HepG2 (cell line): ENCODE measurements around the gene NSUN6.

Experiments
- ADNP ChIP-seq: sonication (generic); formaldehyde crosslinking; IDR thresholded peaks from 2 replicates; pipeline ENCODE4 v1.4.0; 2020; ENCODE audit warnings: missing genetic modification reagents
- ARID2 ChIP-seq: sonication (generic); formaldehyde crosslinking; IDR thresholded peaks from 2 replicates; pipeline ENCODE4 v1.8.1; 2022; ENCODE audit warnings: mild to moderate bottlenecking, missing genetic modification reagents, borderline replicate concordance
- CREM ChIP-seq, 2 experiments: sonication (generic) in 1 of 2; formaldehyde crosslinking in 1 of 2; IDR thresholded peaks; 2 replicates each; pipeline versions ENCODE4 v1.4.0 to v1.6.1; 2016 to 2020; ENCODE audit warnings: antibody characterized with exemption in 1 of 2, mild to moderate bottlenecking in 1 of 2, missing genetic modification reagents in 1 of 2
- DPF2 ChIP-seq: sonication (generic); formaldehyde crosslinking; IDR thresholded peaks from 2 replicates; pipeline ENCODE4 v1.4.0; 2020; ENCODE audit warnings: mild to moderate bottlenecking, low read depth, missing genetic modification reagents, borderline replicate concordance
- EZH2 ChIP-seq: conservative IDR thresholded peaks from 2 replicates; pipeline ENCODE4 v1.6.1; 2012; ENCODE audit warnings: mild to moderate bottlenecking, low read depth, low read length, moderate library complexity
- KDM1A ChIP-seq: IDR thresholded peaks from 2 replicates; pipeline ENCODE4 v1.6.1; 2016; ENCODE audit warnings: missing compliant biosample characterization
- KDM5A ChIP-seq: fragments of 200-600 bp; sonication (generic); IDR thresholded peaks from 2 replicates; pipeline ENCODE4 v1.7.0; 2018; ENCODE audit warnings: antibody characterized with exemption, mild to moderate bottlenecking, low read length, borderline replicate concordance
- ZFY ChIP-seq: sonication (generic); formaldehyde crosslinking; IDR thresholded peaks from 2 replicates; pipeline ENCODE4 v1.4.0; 2020; ENCODE audit warnings: missing genetic modification reagents
- ZNF530 ChIP-seq: sonication (generic); formaldehyde crosslinking; IDR thresholded peaks from 2 replicates; pipeline ENCODE4 v1.5.0; 2020; ENCODE audit warnings: low read depth, mild to moderate bottlenecking, missing genetic modification reagents
- ZNF766 ChIP-seq: sonication (generic); formaldehyde crosslinking; IDR thresholded peaks from 2 replicates; pipeline ENCODE4 v1.5.0; 2020; ENCODE audit warnings: missing genetic modification reagents, borderline replicate concordance
- ZSCAN9 ChIP-seq: IDR thresholded peaks from 2 replicates; pipeline ENCODE4 v1.6.1; 2016; ENCODE audit warnings: borderline replicate concordance
- TF ChIP-seq, protein P1 (sequence below): sonication (generic); formaldehyde crosslinking; IDR thresholded peaks from 2 replicates; pipeline ENCODE4 v1.4.0; 2020; ENCODE audit warnings: missing genetic modification reagents

- TF ChIP-seq CREM (IDR thresholded peaks at IDR 0.05): no peak
- TF ChIP-seq CREM (CRISPR knock-in tag; IDR thresholded peaks at IDR 0.05): no peak
- no peak for TF ChIP-seq EZH2
- no peak for TF ChIP-seq ZNF530 (CRISPR knock-in tag)
- TF ChIP-seq ZFY (CRISPR knock-in tag): no peak
- no peak for TF ChIP-seq ADNP (CRISPR knock-in tag)
- TF ChIP-seq DPF2 (CRISPR knock-in tag): no peak
- no peak for TF ChIP-seq KDM5A
- TF ChIP-seq ZNF766 (CRISPR knock-in tag): no peak
- no peak for TF ChIP-seq ARID2 (CRISPR knock-in tag)
- TF ChIP-seq KDM1A (CRISPR knock-in tag): no peak
- no peak for TF ChIP-seq ZSCAN9 (CRISPR knock-in tag)
- TF ChIP-seq, protein P1, sequence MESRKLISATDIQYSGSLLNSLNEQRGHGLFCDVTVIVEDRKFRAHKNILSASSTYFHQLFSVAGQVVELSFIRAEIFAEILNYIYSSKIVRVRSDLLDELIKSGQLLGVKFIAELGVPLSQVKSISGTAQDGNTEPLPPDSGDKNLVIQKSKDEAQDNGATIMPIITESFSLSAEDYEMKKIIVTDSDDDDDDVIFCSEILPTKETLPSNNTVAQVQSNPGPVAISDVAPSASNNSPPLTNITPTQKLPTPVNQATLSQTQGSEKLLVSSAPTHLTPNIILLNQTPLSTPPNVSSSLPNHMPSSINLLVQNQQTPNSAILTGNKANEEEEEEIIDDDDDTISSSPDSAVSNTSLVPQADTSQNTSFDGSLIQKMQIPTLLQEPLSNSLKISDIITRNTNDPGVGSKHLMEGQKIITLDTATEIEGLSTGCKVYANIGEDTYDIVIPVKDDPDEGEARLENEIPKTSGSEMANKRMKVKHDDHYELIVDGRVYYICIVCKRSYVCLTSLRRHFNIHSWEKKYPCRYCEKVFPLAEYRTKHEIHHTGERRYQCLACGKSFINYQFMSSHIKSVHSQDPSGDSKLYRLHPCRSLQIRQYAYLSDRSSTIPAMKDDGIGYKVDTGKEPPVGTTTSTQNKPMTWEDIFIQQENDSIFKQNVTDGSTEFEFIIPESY (CRISPR knock-in tag): no peak
These were observed 117.5 kb downstream of the NSUN6 start for GRCh38 chr10:18533896-18534295.
